H4 (cell line): ENCODE results near the gene EFNA4. TPM values are rescaled to one million over a fixed set of nuclear protein-coding genes. Genes with fewer than 3 reads are reported as not detected.
"Not testable (repeated sequence)": the region's sequence is repeated elsewhere in the genome, so short reads cannot be mapped to it uniquely, and the experiment has no call there.

Experiments used
- DNase-seq: peaks from one replicate; pipeline ENCODE4 v3.0.0-alpha.2; 2015; ENCODE audit warnings: low spot score
- total RNA-seq: library from RNA; depleted of rRNA; stranded (reverse); fragments of >200 nt; shearing (Covaris generic); gene quantifications from 2 replicates; pipeline ENCODE4 v1.2.3, GENCODE V29; 2014

The EFNA4 gene
- total RNA-seq, 1 experiment from 2014 or later: 24.4 TPM

- DNase-seq: no peak
Measured at GRCh38 chr1:155086856-155087535, 23.5 kb downstream of the EFNA4 start.

DNA sequence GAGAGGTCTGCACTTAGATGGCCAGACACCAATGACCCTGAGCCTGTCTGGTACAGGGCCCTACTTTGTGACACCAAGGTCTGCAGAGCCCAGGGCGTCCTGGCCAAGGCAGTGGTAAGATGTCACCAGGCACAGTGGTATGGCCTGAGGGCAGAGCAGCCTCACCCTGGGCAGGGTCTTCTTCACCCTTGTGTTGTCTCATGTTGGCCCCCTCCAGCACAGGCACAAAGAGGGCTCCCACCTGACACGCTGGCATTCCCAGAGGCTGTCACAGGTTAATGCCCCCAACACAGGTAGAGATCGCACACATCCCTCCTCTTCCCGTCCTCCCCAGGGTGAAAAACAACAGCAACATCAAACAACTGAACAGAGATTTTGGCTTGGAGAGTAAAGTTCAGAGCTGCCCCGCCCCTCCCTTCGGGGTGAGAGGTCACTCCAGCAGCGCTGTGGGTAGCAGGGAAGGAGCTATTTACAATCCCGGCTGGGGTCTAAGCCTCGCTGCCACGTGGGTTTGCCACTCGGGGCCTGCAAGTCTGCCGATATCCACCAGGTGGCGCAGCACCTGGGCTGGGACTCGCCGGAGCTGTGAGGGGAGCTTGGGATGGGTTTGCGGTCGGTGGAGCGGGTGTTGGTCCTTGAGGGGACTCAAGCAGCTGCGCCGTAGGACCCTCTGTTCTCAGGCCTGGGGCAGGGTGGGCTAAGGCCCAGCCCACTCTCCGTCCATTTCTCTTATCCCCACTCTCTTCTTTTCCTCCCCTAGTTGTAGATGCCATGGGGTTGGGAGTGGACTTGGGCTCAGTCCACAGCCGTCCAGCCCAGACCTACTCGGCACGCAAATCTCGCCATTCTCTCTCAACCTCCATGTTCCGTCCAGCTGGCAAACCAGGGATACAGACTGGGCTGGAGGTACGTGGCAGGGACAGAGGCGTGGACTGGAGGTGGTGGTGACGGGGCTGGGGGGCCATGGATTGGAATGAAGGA, 27.8 kb downstream of the EFNA4 start:
- peak; percentile 54 for DNase-seq

DNA sequence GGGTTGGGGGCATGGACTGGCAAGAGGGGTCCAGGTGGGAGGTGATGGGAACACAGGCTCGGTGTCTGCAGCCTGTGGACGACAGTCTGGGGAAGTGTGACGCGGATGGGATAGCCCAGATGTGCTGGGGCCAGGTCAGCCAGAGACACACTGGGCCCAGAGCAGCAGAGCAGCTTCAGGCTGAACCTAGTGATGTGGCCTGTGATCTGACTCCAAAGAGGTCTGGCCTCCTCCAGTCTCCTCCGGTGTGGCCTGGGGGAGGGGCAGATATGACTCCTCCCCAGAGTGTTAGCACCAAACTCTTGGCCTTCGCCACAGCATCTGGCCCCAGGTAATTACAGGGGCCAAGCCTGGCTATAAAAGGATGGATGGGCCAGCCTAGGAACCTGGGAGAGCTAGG, 28.6 kb downstream of the EFNA4 start:
- no peak for DNase-seq

DNA sequence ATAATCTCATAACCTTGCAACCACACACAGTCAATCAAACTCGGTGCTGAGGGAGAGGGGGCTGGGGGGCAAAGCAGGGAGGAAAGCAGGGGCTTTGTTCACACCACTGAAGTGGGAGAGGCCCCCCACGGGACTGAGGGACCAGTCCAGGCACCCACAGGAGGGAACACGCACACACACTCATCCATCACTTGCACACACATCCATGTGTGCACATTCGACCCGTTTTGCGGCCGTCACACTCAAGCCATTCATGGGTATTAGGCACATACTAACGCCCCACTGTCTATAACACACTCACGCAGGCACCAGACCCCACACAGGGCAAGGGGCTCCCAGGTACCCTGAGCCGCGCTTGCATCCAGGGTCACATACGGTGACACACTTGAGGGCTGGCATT, 29.1 kb downstream of the EFNA4 start:
- no peak for DNase-seq

DNA sequence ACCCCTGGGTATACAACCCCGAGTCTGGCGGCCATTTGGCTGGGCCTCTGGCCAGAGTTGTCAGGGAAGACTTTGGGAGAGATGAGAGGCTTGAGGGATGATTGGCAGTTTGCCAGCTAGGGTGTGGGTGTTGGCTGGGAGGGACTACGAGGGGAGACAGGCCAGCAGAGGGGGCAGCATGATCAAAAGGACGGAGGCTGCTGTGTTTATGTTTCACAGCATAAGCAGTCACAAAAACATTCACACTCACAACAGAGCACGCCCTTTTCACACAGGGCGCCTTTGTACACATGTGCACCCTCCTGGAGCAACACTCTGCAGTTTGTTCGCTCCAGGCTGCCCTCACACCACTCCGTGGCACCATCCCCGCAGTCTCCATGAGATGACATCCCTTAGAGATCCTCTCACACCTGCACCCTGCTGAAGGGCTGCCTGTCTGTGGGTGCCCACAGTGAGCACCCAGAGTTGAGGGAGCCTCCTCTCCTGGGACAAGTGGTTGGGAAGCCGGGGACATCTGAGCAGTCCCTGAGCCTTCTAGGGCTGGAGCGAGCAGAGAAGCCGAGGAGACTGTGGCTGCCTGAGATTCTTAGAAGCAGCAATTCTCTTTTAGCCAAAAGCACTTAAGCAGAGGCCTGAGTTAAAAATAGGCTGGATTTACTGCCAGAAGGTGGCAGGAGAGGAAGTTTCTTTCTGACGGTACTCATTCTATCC, 30.5 kb downstream of the EFNA4 start:
- DNase-seq: no peak

DNA sequence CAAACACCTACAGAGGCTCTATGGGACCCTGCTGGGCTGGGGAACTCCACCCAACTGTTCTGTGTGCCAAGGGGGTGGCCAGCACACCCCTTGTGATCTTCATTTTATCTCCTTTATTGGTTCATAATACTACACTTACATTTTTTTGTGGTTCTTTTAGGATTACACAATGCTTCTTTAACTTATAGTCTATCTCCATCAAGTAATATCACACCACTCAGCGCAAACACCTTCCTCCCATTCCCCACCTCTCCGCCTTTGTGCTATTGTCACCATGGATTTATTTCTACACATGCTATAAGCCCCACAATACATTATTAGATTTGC, 31.0 kb downstream of the EFNA4 start:
- no peak for DNase-seq

GRCh38 chr1:155099331-155099730, 35.8 kb downstream of the EFNA4 start:
- DNase-seq: no peak

GRCh38 chr1:155103325-155103724, 39.8 kb downstream of the EFNA4 start:
- DNase-seq: no peak

DNA sequence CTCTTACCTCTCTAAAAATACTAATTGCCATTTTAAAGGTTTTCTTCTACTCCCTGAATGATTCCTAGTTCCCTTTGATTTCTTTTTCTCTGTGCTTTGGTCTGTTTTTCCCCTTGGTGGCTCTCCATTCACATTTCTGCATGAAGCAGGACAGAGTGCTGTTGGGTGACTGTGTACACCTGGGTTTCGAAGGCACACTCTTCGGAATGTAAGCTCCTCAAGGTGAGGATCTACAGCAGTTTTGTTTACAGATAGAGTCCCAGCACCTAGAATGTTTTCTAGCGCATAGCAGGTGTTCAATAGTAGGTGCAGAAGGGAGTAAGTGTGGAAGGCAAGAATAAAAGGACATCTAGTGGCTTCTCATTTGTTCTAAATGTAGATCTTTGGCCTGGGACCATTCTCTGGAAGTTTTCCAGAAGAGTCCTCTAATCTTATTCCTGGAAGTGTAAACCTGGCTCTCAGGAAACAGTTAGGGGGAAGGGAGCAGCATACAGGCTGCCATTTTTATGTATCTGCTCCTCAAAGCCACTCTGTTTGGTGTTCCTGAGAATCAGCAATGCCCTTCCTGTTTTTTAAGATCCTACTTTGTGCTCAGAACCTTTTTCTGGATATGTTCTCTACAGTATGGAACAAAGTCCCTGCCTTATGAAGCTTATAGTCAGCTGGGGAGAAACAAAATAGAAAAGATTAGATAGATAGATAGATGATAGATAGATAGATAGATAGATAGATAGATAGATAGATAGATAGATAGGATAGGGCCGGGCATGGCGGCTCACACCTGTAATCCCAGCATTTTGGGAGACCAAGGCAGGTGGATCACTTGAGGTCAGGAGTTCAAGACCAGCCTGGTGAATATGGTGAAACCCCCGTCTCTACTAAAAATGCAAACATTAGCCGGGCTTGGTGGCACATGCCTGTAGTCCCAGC, 41.3 kb downstream of the EFNA4 start:
- DNase-seq: no peak

GRCh38 chr1:155105604-155106011, 42.1 kb downstream of the EFNA4 start:
- no peak for DNase-seq

DNA sequence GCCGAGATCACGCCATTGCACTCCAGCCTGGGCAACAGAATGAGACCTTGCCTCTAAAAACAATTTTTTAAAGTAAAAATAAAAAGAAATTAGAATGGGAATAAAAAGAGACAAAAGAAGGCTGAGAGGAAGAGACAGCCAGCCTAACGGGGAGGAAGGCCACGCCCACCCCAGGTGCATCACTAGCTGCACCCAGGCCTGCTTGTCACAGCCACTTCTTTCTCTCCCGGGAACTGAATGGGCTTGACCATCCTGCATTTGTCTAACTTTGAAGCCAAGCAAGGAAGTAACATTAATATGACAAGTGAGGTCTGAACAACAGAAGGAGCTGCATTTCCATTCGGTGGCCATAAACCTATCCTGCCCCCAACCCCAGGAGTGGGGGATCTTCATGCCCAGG, 43.3 kb downstream of the EFNA4 start:
- DNase-seq: no peak

- DNase-seq: no peak
Measured at GRCh38 chr1:155107309-155108264, 44.0 kb downstream of the EFNA4 start.

DNA sequence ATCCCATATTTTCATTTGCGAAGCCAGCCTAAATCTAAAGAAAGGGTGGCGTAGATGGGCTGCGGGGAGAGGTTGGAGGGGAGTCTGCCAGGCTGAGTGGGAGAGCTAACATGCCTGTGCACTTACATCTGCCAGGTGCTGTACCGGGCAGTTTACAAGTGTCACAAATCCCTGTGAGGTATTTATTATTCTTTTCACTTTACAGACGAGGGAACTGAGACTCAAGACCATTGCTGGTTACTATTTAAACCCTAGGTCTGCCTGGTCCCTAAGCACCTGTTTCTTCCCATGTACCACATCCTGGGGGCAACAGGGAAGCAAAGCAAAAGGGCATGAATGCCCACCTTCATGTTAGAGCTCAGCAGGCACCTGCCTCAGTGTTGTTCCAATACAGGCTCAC, 44.8 kb downstream of the EFNA4 start:
- no peak for DNase-seq

GRCh38 chr1:155110381-155110780, 46.8 kb downstream of the EFNA4 start:
- DNase-seq: no peak

DNA sequence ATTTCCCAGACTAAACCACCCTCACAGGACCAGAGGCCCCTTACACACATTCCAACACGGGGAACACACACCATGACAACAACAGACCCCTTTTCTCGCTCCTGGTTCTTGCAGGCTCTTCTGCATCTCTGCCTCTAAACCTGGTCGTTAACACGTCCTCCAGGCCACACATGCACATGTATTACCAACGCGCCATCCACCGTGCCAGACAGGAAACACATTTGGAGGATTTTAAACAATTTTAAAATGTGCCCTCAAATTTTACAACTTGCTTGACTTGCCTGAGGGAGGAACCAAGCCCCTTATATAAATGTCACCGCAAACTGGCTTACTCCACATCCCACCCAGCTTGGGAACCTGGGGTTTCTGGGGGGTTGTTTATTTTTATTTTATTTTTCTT, 47.3 kb downstream of the EFNA4 start:
- DNase-seq: no peak

DNA sequence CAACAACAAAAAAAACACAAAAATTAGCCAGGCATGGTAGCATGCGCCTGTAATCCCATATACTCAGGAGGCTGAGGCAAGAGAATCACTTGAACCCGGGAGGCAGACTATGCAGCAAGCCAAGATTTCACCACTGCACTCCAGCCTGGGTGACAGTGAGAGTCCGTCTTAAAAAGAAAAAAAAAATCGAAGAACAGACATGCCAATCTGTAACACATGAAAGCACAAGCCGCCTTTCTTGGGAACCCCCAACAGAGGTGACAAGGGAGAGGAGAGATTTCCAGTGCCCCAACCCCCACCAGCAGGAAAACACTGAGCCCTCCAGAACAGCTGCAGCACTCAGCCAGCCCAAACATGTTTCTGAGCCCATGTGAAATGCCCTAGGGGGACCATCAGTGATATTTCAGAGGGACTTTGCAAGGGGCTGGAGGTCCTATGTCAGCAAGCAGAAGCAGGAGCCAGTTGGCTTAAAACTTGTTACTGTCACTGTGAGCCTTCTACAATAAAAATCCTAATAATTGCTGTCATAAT, 50.0 kb downstream of the EFNA4 start:
- DNase-seq: no peak

- DNase-seq: no peak
Measured at GRCh38 chr1:155116113-155116764, 52.7 kb downstream of the EFNA4 start.

DNA sequence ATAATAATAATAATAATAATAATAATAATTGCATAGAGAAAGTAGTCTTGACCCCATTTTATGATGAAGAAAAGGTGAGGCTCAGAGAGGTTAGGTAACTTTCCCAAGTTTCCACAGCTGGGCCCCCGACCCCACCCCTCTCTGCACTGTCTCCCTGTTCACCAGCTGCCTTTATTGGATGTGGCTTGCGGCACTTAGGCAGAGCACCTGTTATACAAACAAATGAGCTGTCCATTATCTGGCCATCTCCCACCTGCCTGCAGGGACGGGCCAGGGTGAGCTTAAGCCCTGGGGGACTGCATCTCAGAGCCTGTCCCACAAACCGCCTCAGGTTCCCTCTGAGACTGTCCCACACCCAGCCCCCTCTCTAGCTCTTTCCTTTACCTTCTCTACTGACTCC, 54.1 kb downstream of the EFNA4 start:
- DNase-seq: no peak

DNA sequence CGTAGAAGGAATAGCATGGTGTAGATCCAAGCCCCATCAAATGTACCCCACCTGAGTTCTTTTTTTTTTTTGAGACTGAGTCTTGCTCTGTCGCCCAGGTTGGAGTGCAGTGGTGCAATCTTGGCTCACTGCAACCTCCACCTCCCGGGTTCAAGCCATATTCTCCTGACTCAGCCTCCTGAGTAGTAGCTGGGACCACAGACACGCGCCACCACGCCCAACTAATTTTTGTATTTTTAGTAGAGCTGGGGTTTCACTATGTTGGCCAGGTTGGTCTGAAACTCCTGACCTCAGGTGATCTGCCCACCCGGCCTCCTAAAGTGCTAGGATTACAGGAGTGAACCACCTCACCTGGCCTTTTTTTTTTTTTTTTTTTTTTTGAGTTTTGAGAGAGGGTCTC, 54.5 kb downstream of the EFNA4 start:
- DNase-seq: not testable (repeated sequence)
